ENCODE measurements around the gene FAM186B.
"Not testable (repeated sequence)": the region's sequence is repeated elsewhere in the genome, so short reads cannot be mapped to it uniquely, and the experiment has no call there.

The FAM186B gene, protein sequence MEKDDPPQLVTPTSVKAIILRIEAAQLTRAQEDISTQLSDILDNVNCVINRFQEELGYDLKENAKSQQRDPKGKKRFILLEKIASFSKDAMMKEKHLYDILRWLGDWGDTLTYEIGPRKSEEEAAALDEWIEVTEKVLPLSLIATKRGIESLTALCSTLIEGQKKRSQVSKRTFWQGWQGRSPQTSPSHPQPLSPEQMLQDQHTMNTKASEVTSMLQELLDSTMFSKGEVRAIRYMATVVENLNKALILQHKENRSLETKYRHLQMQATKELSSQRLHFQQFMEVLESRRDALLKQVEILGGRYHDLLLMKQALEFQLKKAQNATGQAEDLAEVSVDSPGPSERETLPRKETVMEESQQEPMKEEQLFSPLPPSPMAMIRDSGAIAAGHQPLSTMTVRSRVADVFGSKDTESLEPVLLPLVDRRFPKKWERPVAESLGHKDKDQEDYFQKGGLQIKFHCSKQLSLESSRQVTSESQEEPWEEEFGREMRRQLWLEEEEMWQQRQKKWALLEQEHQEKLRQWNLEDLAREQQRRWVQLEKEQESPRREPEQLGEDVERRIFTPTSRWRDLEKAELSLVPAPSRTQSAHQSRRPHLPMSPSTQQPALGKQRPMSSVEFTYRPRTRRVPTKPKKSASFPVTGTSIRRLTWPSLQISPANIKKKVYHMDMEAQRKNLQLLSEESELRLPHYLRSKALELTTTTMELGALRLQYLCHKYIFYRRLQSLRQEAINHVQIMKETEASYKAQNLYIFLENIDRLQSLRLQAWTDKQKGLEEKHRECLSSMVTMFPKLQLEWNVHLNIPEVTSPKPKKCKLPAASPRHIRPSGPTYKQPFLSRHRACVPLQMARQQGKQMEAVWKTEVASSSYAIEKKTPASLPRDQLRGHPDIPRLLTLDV

DNA sequence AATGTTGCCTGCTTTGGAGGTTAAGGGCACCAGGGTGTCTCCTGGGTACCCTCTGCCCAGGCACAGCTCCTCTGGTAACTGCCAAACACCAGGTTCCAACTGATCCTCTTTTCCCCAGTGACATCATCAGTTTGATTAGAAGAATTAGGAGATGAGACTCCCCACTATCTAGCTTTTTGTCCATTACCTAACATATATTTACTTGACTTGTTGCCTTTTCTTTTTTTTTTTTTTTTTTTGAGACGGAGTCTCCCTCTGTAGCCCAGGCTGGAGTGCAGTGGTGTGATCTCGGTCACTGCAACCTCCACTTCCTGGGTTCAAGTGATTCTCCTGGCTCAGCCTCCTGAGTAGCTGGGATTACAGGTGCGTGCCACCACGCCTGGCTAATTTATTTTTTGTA, at the start of gene FAM186B:
Gene FAM186B (minus strand): TSS at position 101 of the 400 bp plus-strand sequence. CDS start 162 bp downstream, outside the sequence.
- DNase-seq (ENCODE audit: low spot score): not testable (repeated sequence)

DNA sequence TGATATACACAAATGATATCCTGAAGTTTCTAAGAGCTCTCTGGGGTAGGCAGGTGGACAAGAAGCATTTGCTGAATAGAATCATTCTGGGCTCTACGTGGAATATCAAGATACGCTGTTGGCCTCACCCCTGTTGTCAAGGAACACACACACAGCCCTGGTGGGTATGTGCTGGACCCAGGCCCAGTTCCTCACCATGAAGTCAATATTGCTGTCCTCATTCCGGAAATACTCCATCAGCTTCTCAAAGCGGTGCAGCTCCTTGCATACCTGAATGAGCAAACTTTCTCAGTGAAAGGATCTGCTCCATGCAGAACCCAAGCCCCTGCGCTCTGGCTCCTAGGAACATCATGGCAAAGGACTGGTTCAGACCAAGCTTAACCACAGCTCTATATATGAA, 49.3 kb upstream of the FAM186B start:
- DNase-seq (ENCODE audit: low spot score): no peak

- DNase-seq (ENCODE audit: low spot score): no peak
Observed at GRCh38 chr12:49652921-49653520, 47.6 kb upstream of the FAM186B start.

GRCh38 chr12:49651855-49652254, 46.4 kb upstream of the FAM186B start:
- DNase-seq (ENCODE audit: low spot score): no peak

DNA sequence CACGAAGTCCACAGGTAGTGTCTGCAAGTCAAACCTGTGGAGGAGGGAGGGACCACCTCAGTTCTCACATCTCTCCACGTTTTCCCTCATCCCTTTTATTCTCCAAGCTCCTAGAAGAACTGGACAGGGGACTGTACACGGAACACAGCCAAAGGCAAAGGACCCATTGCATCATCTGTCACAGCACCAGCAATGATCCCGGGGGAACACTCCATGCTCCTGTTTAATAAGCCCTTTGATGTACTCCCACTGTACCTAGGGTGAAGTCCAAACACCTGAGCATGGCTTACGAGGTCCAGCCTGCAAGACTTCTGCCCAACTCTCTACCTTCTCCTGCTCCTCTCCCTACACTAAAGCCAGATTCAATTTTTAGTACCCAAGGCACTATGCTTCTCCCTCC, 44.5 kb upstream of the FAM186B start:
- DNase-seq (ENCODE audit: low spot score): no peak

DNA sequence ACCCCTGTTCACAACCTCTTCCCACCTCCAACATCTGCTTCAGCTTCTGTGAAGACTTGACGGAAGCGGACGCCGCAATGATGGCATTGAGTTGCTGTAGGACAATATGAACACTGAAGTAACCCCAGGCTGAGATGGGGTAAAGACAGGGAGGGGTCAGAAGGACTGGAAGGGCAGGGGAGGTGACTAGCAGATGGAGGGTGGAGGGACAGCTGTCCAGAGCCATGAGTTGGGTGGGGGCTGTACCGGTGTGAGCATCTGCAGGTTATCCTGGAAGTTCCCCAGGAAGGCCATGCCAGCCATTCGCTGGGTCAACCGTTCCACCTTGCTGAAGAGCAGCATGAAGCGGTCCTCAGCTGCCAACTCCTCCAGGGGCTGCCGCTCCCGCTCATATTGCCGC, 44.0 kb upstream of the FAM186B start:
- DNase-seq (ENCODE audit: low spot score): no peak

DNA sequence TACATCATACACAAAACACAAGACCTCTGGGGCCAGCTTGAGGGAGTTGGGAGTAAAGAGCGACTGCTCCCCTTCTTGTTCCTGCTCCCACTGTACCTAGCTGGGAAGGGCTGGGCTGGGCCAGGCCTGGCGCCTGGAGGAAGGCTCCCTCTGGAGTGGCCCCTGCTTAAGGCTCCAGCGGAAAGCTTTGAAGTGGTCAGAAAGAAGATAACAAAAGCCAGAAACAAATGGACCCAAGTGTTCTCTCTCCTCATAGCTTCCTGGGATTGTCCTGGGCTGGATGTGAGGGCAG, 43.2 kb upstream of the FAM186B start:
- DNase-seq (ENCODE audit: low spot score): no peak

DNA sequence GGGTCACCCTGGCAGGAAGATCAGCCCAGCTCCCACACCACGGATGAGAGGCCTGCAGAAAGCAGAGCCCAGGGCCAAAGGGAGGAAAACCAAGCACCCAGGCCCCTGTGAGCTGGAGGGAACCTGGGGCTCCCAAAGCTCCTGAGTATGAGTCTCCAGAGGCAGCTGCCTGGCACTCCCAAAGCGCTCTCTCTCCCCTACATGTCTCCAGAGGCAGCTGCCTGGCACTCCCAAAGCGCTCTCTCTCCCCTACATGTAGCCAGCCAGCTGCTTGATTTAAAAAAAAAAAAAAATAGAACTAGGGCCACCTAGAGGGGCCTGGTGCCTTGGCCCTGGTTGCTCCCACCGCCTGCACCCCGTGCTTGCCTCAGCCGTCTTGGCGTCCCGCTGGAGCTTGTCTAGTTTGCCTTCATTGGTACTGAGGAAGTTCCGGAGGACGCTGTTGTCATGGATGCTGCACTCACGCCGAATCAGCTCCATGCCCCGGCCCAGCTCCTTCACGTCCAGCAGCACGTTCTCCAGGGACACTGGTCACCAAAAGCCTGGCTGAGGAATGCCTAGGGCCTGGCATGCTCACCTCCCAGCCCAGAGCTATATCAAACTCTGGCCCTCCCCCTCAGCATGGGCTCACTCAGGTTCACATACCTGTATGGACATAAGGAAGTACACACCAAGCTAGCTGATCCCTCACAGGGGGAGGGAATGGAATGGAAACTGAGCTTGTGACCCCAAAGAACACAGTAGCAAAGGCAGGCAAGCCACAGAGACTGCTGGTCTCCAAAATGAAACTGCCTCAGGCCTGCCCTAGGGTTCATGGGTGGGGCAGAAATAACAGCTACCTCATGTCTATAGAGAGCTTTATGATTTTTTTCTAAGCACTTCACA, 42.6 kb upstream of the FAM186B start:
- no peak for DNase-seq (ENCODE audit: low spot score)

DNA sequence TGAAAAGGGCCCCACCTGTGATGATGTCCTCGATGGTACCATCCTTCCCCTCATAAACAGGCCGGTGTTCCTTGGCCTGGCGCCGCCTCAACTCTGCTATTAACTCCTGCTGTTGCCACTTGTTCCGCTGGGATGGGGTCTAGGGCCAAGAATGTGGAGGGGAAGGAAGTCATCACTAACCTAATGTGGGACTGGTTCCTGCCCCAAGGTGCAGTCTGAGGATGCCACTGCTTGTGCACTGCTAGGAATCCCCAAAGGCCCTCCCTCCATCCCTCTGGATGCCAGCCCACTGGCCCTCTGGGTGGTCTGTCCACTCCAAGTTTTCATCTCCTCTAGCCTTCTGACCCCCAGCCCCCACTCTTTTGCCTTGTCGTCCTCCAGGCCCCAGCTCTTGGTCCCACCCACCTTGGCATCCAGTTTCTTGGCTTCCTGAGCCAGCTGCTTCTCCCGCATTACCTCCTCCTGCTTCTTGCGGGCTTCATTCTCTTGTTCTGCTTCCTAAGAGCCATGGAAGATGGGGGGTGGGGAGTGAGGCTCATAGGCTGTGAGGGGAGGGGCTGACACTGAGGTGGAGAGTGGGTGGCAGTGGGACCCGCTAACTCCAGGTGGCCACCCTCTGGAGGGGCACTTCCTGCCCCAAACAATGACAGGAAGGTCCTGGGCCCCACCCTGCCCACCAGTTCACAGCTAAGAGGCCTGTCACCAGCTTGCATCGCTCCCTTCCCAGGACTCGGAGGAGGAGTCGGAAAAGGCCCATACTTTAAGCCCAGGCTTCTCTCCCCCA, 41.6 kb upstream of the FAM186B start:
- DNase-seq (ENCODE audit: low spot score): no peak

DNA sequence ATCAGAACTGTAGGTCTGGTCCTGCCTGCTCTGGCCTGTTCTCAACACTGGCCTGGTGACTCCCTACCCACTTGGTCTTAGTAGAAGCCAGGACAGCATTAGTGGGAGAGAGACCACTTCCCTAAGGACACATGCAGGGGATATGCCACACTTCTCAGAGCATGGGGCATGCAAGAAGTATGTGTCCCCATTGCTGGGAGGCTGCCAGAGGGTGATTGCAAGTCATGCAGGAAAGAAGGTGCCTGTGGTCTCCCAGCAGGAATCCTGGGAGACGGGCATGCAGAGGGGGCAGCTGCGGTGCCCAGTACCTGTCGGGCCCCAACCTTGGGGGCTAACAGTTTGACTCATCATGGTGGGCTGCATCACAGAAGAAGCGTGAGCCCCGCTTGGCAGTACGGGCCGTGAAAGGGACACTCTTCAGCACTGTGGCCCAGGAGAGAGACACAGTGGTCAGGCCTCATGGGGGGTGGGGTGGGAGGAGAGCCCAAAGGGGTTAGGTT, 40.9 kb upstream of the FAM186B start:
- no peak for DNase-seq (ENCODE audit: low spot score)

- no peak for DNase-seq (ENCODE audit: low spot score)
Observed at GRCh38 chr12:49645146-49646039, 40.0 kb upstream of the FAM186B start.

DNA sequence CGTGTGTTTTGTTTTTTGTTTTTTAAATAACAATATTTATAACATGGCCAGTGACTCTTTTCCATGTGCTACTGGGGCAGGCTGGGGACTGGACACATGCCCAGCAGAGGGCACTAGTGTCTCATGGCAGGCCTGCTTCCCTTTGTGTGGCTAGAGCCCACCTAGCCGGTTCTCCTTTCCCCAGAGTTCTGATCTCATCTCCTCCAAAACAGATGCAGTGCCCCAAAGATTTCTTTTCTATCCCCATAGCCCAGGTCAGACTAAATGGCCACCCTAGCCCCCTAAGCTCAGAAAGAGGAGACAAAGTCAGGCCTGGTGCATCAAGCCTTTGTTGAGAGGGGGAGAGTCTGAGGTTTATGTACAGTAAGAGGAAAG, 39.2 kb upstream of the FAM186B start:
- DNase-seq (ENCODE audit: low spot score): peak; percentile 46

GRCh38 chr12:49643961-49644619, 38.7 kb upstream of the FAM186B start:
- no peak for DNase-seq (ENCODE audit: low spot score)

DNA sequence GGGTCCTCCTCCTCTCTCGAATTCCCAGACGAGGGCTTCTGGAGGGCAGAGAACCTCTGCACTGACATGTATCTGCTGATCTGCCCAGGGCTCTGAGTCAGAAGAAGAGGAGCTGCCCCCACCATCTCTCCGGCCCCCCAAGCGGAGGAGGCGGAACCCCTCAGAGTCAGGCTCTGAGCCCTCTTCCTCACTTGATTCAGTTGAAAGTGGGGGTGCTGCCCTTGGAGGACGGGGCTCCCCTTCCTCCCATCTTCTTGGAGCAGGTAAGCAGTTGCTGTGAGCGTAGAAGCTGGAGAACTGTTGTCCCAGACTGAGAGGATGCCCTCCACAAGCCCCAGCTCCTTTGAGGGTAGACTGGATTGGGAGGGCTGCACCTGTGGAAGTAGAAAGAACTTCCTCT, 37.7 kb upstream of the FAM186B start:
- DNase-seq (ENCODE audit: low spot score): no peak

DNA sequence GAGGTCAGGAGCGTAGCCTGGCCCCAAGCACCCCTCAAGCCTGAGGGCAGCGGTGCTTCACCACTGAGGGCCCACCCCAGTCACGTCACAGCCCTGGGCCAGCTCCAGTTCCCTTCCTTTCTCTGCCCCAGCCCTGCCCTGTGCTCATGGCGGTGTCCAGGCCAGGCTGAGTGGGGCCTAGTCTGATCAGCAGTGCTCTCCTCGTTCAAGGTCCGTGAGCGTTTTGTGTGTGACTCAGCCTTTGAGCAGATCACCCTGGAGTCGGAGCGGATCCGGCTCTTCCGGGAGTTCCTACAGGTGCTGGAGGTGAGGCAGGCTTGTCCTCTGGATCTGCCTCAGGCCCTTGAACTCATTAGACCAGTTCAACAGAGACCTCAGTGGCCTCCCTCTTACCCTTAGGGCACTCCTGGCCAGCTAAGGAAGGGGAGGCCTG, 36.9 kb upstream of the FAM186B start:
- no peak for DNase-seq (ENCODE audit: low spot score)

DNA sequence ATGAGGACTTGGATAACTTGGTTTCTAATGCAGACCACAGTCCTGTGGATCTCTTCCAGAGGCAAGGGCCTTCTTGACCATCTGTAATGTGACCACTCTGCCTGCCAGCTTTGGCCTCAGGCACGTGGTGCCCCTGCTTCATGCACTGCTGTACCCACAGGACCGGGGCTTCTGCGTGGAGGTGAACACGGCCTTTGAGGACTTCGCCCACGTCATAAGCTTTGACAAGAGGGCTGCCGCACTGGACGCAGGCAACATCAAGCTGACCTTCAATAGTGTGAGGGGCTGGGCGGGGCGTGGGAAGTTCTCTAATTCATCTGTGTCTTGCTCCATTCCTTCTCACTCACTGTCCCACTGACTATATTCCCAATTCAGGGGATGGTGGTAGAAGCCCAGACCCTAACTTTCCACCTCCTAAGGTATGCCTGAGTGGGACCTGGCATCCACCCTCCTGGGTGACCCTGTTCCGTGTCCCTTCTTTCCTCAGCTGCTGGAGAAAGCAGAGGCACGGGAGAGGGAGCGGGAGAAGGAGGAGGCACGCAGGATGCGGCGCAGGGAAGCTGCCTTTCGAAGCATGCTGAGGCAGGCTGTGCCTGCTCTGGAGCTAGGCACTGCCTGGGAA, 36.4 kb upstream of the FAM186B start:
- no peak for DNase-seq (ENCODE audit: low spot score)

DNA sequence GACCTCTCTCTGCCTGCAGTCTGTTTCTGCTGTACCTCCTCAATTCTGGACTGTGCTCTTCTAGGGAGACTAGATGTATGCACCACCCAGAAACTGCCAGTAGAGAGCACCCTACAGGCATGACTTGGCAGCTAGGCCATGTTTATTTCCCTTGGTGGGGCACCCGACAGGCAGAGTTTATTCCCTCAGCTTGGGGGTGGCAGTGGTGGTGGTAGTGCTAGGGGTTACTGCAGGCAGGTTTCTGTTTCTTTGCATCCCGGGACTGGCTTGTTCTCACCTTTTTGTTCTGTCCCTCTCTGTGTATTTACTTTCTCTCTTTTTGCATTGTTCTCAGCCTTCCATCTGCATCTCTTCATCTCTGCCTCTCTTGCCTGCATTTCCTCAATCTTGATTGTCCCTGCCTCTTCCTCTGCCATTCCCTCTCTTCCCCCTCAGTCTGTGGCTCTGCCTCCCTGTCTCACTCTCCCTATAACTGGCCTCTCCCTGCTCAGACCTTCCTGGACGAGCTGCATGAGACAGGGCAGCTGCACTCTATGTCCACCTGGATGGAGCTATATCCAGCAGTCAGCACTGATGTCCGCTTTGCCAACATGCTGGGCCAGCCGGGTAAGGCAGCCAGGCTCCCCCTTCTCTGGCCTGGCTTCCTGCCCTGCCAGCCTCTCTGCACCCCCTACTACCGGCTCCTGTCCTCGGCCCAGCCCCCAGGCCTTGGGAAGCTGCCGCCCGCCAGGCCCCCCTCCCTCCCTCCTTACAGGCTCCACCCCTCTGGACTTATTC, 31.7 kb upstream of the FAM186B start:
- DNase-seq (ENCODE audit: low spot score): no peak

DNA sequence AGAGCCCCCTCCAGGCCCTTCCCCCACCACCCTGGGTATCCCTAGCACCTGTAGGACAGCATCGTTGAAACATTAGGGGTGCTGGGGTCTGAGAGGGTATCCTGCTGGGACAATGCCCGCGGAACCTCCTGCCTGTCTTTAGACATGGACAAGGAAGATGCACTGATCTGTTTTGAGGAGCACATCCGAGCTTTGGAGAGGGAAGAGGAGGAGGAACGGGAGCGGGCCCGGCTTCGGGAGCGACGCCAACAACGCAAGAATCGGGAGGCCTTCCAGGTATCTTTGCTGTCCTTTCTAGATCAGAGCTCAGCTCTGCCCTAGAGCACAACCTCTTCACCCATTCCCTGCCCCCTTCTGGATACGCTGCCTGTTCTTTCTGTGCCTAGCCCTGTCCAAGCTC, 31.1 kb upstream of the FAM186B start:
- no peak for DNase-seq (ENCODE audit: low spot score)
